HG02610 (cell line): ENCODE data around the gene CASP5.
"Not testable (repeated sequence)": the region's sequence is repeated elsewhere in the genome, so short reads cannot be mapped to it uniquely, and the experiment has no call there.

Experiments used
- ATAC-seq: cut with Tn5 transposase; IDR thresholded peaks from one replicate; pipeline ENCODE4 v1.9.1; 2021; ENCODE audit warnings: mild to moderate bottlenecking, moderate library complexity; ENCODE audit not compliant: unreplicated experiment

CASP5 gene

GRCh38 chr11:105033781-105034180, 10.8 kb upstream of the CASP5 start:
- ATAC-seq = no peak

- no peak for ATAC-seq
These were observed 10.4 kb upstream of the CASP5 start for GRCh38 chr11:105033343-105033742.

- ATAC-seq = peak; percentile 34
These were observed 9.5 kb upstream of the CASP5 start for GRCh38 chr11:105032495-105032894.

GRCh38 chr11:105027678-105028077, 4.7 kb upstream of the CASP5 start:
- ATAC-seq = no peak

- ATAC-seq = no peak
These were observed 1.4 kb upstream of the CASP5 start for GRCh38 chr11:105024394-105024793.

GRCh38 chr11:105022527-105022926, 441 bp downstream of the CASP5 start:
- ATAC-seq = no peak

GRCh38 chr11:105007463-105007862, 15.5 kb downstream of the CASP5 start:
- no peak for ATAC-seq

GRCh38 chr11:105005451-105005845, 17.5 kb downstream of the CASP5 start:
- no peak for ATAC-seq

- no peak for ATAC-seq
These were observed 18.9 kb downstream of the CASP5 start for GRCh38 chr11:105004021-105004420.

GRCh38 chr11:105003151-105003550, 19.8 kb downstream of the CASP5 start:
- no peak for ATAC-seq

GRCh38 chr11:105000797-105001196, 22.2 kb downstream of the CASP5 start:
- peak; percentile 75 for ATAC-seq

- ATAC-seq = no peak
These were observed 22.8 kb downstream of the CASP5 start for GRCh38 chr11:105000167-105000566.

- no peak for ATAC-seq
These were observed 23.2 kb downstream of the CASP5 start for GRCh38 chr11:104999721-105000120.

GRCh38 chr11:104997288-104997687, 25.7 kb downstream of the CASP5 start:
- ATAC-seq = no peak

- ATAC-seq = no peak
These were observed 28.0 kb downstream of the CASP5 start for GRCh38 chr11:104995001-104995408.

- ATAC-seq = no peak
These were observed 30.2 kb downstream of the CASP5 start for GRCh38 chr11:104992781-104993180.

- no peak for ATAC-seq
These were observed 31.0 kb downstream of the CASP5 start for GRCh38 chr11:104991994-104992393.

- ATAC-seq = no peak
These were observed 38.2 kb downstream of the CASP5 start for GRCh38 chr11:104984808-104985207.

GRCh38 chr11:104979839-104980238, 43.1 kb downstream of the CASP5 start:
- no peak for ATAC-seq

- ATAC-seq = no peak
These were observed 49.4 kb downstream of the CASP5 start for GRCh38 chr11:104973616-104974015.

- ATAC-seq = not testable (repeated sequence)
These were observed 50.0 kb downstream of the CASP5 start for GRCh38 chr11:104972924-104973323.

GRCh38 chr11:104970756-104971155, 52.2 kb downstream of the CASP5 start:
- no peak for ATAC-seq

GRCh38 chr11:104968856-104969776, 53.9 kb downstream of the CASP5 start:
- no peak for ATAC-seq
